NCI-H526 (cell line): Measurements from ENCODE around the gene RAD51.
A peak's percentile ranks its signal among the peaks of the same experiment; 100 is the strongest.

Experiments used
- DNase-seq, 2 experiments: peaks; one replicate each; lab custom pipeline; 2025; lab: John Stamatoyannopoulos, UW

RAD51 gene

GRCh38 chr15:40722934-40723333, 28.0 kb downstream of the RAD51 start:
- DNase-seq = peak; percentile 7 to 25

- no peak for DNase-seq
These were observed 28.9 kb downstream of the RAD51 start for GRCh38 chr15:40723919-40724318.

- DNase-seq = no peak
These were observed 36.1 kb downstream of the RAD51 start for GRCh38 chr15:40731034-40731433.

- no peak for DNase-seq
These were observed 41.6 kb downstream of the RAD51 start for GRCh38 chr15:40736575-40736974.

GRCh38 chr15:40737048-40737447, 42.1 kb downstream of the RAD51 start:
- DNase-seq = peak; percentile 74 to 77

- no peak for DNase-seq
These were observed 44.1 kb downstream of the RAD51 start for GRCh38 chr15:40739047-40739446.

GRCh38 chr15:40739854-40740253, 44.9 kb downstream of the RAD51 start:
- DNase-seq = no peak

- DNase-seq = no peak
These were observed 48.5 kb downstream of the RAD51 start for GRCh38 chr15:40743485-40743901.

GRCh38 chr15:40743921-40744814, 49.2 kb downstream of the RAD51 start:
- no peak for DNase-seq

- no peak for DNase-seq
These were observed 49.8 kb downstream of the RAD51 start for GRCh38 chr15:40744815-40745152.

- peak in 1 of 2 experiments; percentile 14 for DNase-seq
These were observed 52.0 kb downstream of the RAD51 start for GRCh38 chr15:40746916-40747418.

- no peak for DNase-seq
These were observed 53.0 kb downstream of the RAD51 start for GRCh38 chr15:40747685-40748631.

GRCh38 chr15:40749151-40749630, 54.2 kb downstream of the RAD51 start:
- no peak for DNase-seq

GRCh38 chr15:40750885-40751284, 55.9 kb downstream of the RAD51 start:
- DNase-seq = no peak

- no peak for DNase-seq
These were observed 56.8 kb downstream of the RAD51 start for GRCh38 chr15:40751745-40752144.

GRCh38 chr15:40754574-40754882, 59.6 kb downstream of the RAD51 start:
- peak in 1 of 2 experiments; percentile 38 for DNase-seq

- DNase-seq = peak; percentile 77 to 96
These were observed 60.2 kb downstream of the RAD51 start, which contains the start of gene RMDN3 for GRCh38 chr15:40754883-40755811. TSS of gene RMDN3 (minus strand) at chr15:40755254. CDS start at chr15:40754783, 471 bp downstream.

- peak in 1 of 2 experiments; percentile 27 for DNase-seq
These were observed 60.8 kb downstream of the RAD51 start for GRCh38 chr15:40755812-40756208.

- peak; percentile 21 to 33 for DNase-seq
These were observed 62.0 kb downstream of the RAD51 start for GRCh38 chr15:40756938-40757337.

GRCh38 chr15:40759961-40760360, 65.0 kb downstream of the RAD51 start:
- DNase-seq = no peak
